Measurements from ENCODE around the gene CCDC47.

- TF ChIP-seq CTCF (conservative IDR thresholded peaks at IDR 0.05) (no peak), ZFX (IDR thresholded peaks at IDR 0.05) (no peak)
These were observed 77.5 kb downstream of the CCDC47 start for GRCh38 chr17:63695889-63696288.
